ENCODE measurements around the gene TMEM60. TPM values are rescaled to one million over a fixed set of nuclear protein-coding genes. Genes with fewer than 3 reads are reported as not detected.

The TMEM60 gene
- total and polyA plus RNA-seq, 2 of the 13 experiments (the other 11 are each of a cell fraction or from before 2014, with no cell fraction given) = 25.6 to 27.7 TPM

DNA sequence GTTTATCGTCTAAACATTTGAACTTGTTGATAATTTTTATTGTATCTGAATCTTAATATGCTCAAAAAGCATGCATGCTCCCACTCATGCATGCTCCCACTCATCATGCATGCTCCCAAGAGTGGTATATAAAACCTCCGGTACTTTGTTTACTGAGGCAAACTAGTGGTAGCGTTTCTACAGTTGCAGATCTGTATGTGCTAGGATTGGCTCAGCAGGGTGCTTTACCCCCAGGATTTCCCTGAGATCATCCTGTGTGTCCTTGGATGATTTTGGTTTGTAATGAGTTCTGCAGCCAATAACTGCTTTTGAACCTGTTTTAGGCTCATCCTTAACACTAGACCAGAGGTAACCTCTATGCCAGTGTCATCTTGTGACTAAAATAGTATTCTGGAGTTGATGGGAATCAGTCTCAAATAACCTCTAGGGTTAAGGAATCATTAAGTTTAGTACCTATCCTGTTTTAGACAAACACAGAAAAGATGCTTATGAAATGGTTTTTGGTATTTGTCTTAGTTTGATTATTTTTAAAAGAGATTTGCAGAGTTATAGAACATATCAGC lies 40.8 kb upstream of the TMEM60 start (continued):
- TF ChIP-seq AGO1 (IDR thresholded peaks at IDR 0.05; ENCODE audit: low read depth, low read length, poor library complexity, severe bottlenecking) (no peak), ZNF281 (CRISPR knock-in tag; IDR thresholded peaks at IDR 0.05; ENCODE audit: borderline replicate concordance) (no peak), ZNF572 (CRISPR knock-in tag; IDR thresholded peaks at IDR 0.05) (no peak), RAD51 (IDR thresholded peaks at IDR 0.05; ENCODE audit: borderline replicate concordance) (no peak), ZFP36 (IDR thresholded peaks at IDR 0.05; ENCODE audit: borderline replicate concordance, low read depth, low read length, partially characterized antibody) (no peak)

- Histone ChIP-seq H3K27ac (ENCODE audit: extremely low read length, insufficient read depth, low read length) (no peak overlapping the region), H3K4me2 (ENCODE audit: low read depth, low read length) (no peak overlapping the region), H3K9me3 (ENCODE audit: low read length) (no peaks in the 10 kb centered on the region), H3K4me3 (replicated peaks in 1 of 3; ENCODE audit: insufficient read depth in 1 of 3, low read depth in 2 of 3, low read length in 3 of 3) (no peak overlapping the region), H3K4me1 (ENCODE audit: insufficient read depth, low read length) (peaks cover 11% of the 10 kb centered on the region), H3K79me2 (ENCODE audit: insufficient read depth, low read length) (no peaks in the 10 kb centered on the region), H3K27me3 (ENCODE audit: control insufficient read depth in 1 of 2, insufficient read depth in 2 of 2, low read length in 2 of 2) (no peaks in the 10 kb centered on the region), H3K9ac (ENCODE audit: insufficient read depth, low read depth, low read length) (no peak overlapping the region), H2AFZ (ENCODE audit: low read length) (no peak overlapping the region), H4K20me1 (ENCODE audit: insufficient read depth, low read length) (no peaks in the 10 kb centered on the region), H3K36me3 (replicated peaks in 1 of 2; ENCODE audit: control insufficient read depth in 1 of 2, insufficient read depth in 2 of 2, low read length in 2 of 2) (no peaks in the 10 kb centered on the region)
- ChIA-PET CTCF (ENCODE audit: low intra/inter-chr PET ratio, low total read pairs) (no interaction called here), POLR2A (no interaction called here)
- BruUV-seq (replicated peaks) = no TSS peak
- intact Hi-C loops (cut with micrococcal nuclease; ENCODE audit: unreplicated experiment) (no loop called here), in situ Hi-C loops (cut with HindIII; ENCODE audit: extremely low pct_ligation_motif_present, low pct_unique_long_range_greater_than_20kb) (no loop called here)
- 86% methylated on average over 1 of the region's 1 CpG for WGBS (ENCODE audit: low lambda C conversion rate)
- ATAC-seq (no peak), FAIRE-seq (no peak), DNase-seq (ENCODE audit: low spot score) (no peak)
- TF ChIP-seq PCBP1 (IDR thresholded peaks at IDR 0.05; ENCODE audit: borderline replicate concordance, low read depth, low read length) (no peak), ZNF33B (CRISPR knock-in tag; IDR thresholded peaks at IDR 0.05) (no peak), ZNF644 (CRISPR knock-in tag; IDR thresholded peaks at IDR 0.05; ENCODE audit: low read depth) (no peak), ZNF674 (CRISPR knock-in tag; IDR thresholded peaks at IDR 0.05; ENCODE audit: low read depth) (no peak), ZNF563 (CRISPR knock-in tag; IDR thresholded peaks at IDR 0.05) (no peak), RERE (CRISPR knock-in tag; IDR thresholded peaks at IDR 0.05; ENCODE audit: low read depth) (no peak), RFXAP (CRISPR knock-in tag; IDR thresholded peaks at IDR 0.05; ENCODE audit: borderline replicate concordance) (no peak), ZNF256 (CRISPR knock-in tag; conservative IDR thresholded peaks at IDR 0.05) (no peak), ZNF317 (CRISPR knock-in tag; IDR thresholded peaks at IDR 0.05) (no peak)
- TF ChIP-seq, protein P1, sequence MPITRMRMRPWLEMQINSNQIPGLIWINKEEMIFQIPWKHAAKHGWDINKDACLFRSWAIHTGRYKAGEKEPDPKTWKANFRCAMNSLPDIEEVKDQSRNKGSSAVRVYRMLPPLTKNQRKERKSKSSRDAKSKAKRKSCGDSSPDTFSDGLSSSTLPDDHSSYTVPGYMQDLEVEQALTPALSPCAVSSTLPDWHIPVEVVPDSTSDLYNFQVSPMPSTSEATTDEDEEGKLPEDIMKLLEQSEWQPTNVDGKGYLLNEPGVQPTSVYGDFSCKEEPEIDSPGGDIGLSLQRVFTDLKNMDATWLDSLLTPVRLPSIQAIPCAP (CRISPR knock-in tag; IDR thresholded peaks at IDR 0.05; ENCODE audit: low read depth) = no peak
Observed at GRCh38 chr7:77837966-77838365, 39.7 kb upstream of the TMEM60 start.

Data from HepG2 (cell line).